Right ventricle myocardium superior (tissue), 1 donor: ENCODE measurements around the gene SPSB2. TPM values are rescaled to one million over a fixed set of nuclear protein-coding genes. Genes with fewer than 3 reads are reported as not detected.
"Not testable (repeated sequence)": the region's sequence is repeated elsewhere in the genome, so short reads cannot be mapped to it uniquely, and the experiment has no call there.

Experiments
- ATAC-seq: fragments of 200-7000 bp; cut with Tn5 transposase; one replicate; pipeline ENCODE4 v1.9.1; 2020; ENCODE audit warnings: mild to moderate bottlenecking; ENCODE audit not compliant: poor library complexity
- DNase-seq: peaks from one replicate; pipeline ENCODE4 v3.0.0-alpha.2; 2020
- intact Hi-C: fragments of 100-400 bp; cut with DNase I; formaldehyde crosslinking; loops from one replicate; pipeline ENCODE4 v1.11.2; 2022
- total RNA-seq: library from RNA; stranded (reverse); fragmentation: NEBNext Ultra II Directional; extraction: Animal tissue kit (Norgen Biotek cat#: 25700); gene quantifications from one replicate; pipeline ENCODE4 v1.2.1, GENCODE V29; 2021
- donor health status: DM: no; HTN: yes; CAD: no; lungs with severe emphysema.

SPSB2 gene
- total RNA-seq, 1 donor from 2014 or later, result 3.2 TPM

DNA sequence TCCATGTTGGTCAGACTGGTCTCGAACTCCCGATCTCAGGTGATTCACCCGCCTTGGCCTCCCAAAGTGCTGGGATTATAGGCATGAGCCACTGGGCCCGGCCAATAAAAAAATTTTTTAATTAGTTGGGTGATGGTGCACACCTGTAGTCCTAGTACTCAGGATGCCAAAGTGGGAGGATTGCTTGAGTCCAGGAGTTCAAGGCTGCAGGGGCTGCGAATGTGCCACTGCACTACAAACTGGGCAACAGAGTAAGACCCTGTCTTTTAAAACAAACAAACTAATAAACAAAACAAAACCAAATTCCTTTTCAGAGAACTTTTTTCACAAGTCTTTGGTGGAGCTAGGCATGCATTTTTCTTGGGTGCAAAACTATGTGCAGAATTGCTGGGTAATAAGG lies 10.1 kb upstream of the SPSB2 start:
- intact Hi-C loops, result no loop called here
- no peak for DNase-seq
- no peak for ATAC-seq

DNA sequence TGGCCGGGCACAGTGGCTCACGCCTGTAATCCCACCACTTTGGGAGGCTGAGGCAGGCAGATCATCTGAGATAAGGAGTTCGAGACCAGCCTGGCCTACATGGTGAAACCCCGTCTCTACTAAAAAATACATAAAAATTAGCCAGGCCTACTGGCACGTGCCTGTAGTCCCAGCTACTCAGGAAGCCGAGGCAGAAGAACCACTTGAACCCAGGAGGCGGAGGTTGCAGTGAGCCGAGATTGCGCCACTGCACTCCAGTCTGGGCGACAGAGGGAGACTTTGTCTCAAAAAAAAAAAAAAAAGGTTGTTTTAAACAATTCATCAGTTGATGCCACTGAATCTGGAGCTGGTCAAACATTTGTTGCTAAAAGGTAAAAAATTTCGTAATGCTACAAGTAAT lies 6.7 kb upstream of the SPSB2 start:
- intact Hi-C loops, DNase-seq, ATAC-seq: not testable (repeated sequence)

DNA sequence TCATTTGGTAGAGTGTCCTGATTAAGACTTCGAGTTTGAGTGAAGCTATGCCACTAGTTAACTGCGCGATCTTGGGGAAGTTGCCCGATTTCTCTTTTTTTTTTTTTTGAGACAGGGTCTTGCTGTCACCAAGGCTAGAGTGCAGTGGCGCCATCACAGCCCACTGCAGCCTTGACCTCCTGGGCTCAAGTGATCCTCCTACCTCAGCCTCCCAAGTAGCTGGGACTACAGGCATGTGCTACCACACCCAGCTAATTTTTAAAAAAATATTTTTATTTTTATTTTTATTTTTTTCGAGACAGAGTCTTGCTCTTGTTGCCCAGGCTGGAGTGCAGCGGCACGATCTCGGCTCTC lies 889 bp upstream of the SPSB2 start:
- DNase-seq, intact Hi-C loops: not testable (repeated sequence)

DNA sequence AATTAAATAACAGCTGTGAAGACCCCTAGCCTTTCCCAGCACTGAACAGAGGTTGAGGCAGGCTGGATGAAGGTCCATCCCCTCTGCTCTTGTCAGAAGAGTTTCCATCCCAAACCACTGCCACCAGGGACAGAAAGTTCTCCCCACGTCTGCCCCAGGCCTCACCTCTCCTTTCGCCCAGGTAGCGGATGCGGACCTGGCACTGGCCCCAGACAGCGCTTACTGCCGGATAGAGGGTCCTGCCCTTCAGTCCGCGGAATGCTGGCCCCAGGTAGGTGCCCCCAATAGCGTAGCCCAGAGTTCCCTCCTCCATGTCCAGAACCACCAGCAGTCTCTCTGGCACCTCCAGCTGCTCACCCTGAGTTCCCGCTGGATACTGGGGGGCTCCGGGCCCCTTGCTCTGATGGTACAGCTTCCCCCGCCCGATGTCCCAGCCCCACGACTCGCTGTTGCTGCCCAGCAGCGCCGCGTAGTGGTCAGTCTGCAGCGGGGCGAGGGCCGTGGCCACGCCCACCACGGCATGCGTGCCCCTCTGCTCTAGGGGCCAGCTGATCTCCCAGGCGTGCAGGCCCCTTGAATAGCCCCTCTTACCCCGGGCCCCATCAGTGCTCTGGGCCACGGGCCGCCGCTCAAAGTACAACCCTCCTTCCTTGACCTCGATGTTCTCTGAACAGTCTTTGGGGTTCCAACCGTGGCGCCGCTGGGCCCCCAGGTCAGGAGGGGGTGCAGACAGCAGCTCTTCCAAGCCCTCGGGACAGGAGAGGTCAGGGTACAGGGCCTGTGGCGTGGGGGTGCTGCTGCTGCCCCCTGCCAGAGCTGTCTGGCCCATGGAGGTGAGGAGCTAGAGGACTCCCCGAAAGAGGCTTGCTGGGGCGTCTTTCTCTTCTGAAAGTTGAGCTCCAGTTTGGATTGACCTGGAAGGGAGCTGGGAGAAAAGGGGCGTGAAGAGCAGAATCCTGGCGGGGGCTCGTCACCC lies 742 bp downstream of the SPSB2 start:
- DNase-seq (peak; percentile 92), ATAC-seq (peak; percentile 75)
- intact Hi-C loops, result no loop called here

More for the DNA sequence above, 889 bp upstream of the SPSB2 start:
- not testable (repeated sequence) for ATAC-seq

DNA sequence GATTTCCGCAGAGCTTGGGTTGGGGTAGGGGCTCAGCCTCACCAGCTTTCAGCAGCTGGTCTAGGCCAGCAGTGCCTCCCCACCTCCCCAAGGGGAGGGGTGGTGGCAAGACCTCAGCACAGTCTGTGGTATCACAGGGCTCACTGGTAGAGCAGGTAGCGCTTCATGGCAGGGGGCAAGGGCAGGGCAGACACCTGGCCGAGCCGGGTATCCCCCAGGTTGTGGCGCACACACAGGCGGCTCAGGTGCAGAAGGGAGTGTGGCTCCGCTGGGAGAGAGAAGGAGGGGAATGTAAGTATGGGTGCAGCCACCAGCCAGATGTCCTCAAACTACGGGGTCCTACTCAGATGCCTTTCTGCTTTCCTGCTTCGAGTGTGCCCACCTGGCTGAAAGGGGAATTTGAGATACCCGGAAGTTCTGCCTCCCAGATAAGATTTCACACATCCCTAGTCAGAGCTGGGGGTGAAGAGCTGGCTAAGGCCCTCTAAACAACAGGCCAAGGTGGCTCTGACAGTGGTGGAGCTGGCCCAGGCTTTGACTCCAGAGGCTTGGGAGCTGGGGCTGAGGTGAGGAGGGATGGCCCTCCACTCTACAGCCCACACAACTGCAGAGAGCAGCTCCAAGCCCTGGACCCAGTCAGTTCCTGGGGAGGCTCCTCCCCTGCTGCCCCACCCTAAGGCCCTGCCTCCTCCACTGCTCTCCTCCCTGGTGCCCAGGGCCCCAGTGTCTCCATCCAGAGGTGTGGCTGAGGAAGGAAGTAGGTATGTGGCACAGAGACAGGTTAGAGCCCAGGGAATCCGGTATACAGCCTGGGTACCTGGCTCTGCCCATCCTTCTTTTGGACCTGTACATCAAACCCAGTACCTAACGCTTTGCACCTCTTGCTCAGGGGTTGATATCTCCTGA lies 1.8 kb downstream of the SPSB2 start:
- no peak for ATAC-seq
- DNase-seq, result peak; percentile 49
- intact Hi-C loops, result no loop called here

DNA sequence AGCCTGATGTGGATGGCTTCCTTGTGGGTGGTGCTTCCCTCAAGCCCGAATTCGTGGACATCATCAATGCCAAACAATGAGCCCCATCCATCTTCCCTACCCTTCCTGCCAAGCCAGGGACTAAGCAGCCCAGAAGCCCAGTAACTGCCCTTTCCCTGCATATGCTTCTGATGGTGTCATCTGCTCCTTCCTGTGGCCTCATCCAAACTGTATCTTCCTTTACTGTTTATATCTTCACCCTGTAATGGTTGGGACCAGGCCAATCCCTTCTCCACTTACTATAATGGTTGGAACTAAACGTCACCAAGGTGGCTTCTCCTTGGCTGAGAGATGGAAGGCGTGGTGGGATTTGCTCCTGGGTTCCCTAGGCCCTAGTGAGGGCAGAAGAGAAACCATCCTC lies 2.8 kb downstream of the SPSB2 start:
- DNase-seq, intact Hi-C loops, ATAC-seq: not testable (repeated sequence)

DNA sequence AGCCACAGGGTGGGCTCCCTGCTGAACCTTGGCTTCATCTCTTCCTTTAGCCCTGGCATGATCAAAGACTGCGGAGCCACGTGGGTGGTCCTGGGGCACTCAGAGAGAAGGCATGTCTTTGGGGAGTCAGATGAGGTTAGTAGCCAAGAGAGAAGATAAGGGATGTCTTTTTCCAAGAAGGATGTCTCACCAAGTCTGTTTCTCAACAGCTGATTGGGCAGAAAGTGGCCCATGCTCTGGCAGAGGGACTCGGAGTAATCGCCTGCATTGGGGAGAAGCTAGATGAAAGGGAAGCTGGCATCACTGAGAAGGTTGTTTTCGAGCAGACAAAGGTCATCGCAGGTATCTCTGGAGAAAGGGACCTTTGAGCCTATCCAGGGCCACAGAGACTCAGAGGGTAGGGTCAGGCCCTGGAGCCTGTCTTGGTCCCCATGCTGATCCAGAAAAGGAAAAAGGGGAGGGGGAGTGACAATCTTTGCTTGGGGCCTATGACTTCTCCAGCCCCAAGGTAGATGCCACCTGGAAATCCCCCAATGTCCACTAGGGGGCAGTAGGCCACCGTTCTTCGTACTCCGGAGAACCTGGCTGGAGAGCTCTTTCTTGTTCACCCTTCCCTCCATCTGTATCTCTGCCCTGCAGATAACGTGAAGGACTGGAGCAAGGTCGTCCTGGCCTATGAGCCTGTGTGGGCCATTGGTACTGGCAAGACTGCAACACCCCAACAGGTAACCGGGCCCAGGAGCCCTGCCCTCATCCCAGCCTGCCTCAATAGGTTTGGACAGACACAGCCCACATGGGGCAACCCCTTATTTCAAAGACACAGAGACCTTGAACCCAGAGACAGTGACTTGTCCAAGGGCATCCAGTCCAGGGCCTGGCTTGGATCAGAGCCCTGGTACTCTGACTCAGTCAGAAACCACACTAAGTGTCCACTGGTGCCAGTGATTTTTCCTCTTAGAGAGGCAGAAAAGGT lies 3.8 kb downstream of the SPSB2 start:
- peak; percentile 78 for DNase-seq
- peak; percentile 4 for ATAC-seq
- intact Hi-C loops, result no loop called here

DNA sequence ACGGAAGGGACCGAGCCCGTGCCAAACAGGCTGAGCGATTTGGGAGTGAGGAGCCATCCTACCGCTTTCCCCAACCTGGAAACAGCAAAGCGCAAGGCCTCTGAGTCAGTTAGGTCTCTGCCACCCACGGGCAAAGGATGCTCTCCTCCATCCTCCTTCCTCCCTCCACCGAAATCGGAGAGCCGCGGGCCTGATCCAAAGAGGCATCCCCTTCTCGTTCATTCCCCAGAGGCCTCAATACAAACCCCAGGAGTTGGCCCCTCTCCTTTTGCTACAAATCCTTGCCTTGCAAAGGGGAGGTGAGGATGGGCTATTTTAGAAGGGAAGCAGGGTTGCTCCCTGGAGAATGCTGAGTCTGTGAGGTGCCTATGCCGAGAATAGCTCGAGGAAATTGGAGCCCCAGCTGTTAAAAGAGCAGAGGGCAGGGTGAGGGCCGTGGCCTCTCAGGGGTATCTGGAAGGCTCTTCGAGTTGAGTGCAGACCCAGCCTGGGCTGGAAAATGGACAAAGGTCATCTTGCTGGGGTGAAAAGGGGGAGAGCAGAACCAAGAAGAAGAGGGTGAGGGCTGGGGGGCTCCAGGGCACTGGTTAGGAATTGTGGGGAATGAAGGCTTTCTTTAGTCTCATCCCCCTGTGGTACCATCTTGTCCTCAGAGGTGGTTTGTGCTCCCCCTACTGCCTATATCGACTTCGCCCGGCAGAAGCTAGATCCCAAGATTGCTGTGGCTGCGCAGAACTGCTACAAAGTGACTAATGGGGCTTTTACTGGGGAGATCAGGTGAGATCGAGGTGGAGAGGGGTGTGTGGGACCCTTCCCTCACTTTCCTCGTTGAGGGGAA lies 4.7 kb downstream of the SPSB2 start:
- intact Hi-C loops, result no loop called here

DNA sequence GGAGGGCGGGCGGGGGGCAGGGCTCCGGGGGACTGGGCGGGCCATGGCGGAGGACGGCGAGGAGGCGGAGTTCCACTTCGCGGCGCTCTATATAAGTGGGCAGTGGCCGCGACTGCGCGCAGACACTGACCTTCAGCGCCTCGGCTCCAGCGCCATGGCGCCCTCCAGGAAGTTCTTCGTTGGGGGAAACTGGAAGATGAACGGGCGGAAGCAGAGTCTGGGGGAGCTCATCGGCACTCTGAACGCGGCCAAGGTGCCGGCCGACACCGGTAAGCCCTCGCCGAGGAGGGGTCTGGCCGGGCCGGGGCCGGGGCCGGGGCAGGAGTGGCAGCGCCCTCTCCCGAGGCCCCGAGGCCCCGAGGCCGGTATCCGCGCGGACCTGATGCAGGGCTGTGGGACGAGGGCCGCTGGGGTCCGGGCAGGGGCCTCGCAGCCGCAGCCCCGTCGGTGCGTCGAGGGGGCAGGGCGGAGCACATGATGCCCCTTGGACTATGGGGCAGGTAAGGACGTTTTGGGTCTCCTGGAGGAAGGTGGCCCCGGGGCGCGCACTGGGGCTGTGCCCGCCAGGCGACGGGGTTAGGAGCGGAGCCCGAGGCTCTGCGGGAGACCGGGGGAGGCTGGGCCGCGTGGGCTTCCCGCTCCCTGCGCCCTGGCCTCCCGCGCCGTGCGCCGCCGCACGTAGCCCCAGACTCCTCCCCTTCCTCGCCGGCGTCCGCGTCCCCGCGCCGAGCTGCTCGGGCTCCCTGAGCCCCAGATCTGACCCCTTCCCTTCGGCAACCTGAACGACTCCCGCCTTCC lies 5.5 kb downstream of the SPSB2 start, which contains the start of gene TPI1:
TSS of gene TPI1 (plus strand) at position 119 of the 798 bp plus-strand sequence. CDS start at position 155, 36 bp downstream.
- ATAC-seq, result peak; percentile 89
- intact Hi-C loops, result no loop called here
- DNase-seq, result peak; percentile 91

More for the DNA sequence above, 4.7 kb downstream of the SPSB2 start:
- ATAC-seq, result no peak
- DNase-seq, result no peak

DNA sequence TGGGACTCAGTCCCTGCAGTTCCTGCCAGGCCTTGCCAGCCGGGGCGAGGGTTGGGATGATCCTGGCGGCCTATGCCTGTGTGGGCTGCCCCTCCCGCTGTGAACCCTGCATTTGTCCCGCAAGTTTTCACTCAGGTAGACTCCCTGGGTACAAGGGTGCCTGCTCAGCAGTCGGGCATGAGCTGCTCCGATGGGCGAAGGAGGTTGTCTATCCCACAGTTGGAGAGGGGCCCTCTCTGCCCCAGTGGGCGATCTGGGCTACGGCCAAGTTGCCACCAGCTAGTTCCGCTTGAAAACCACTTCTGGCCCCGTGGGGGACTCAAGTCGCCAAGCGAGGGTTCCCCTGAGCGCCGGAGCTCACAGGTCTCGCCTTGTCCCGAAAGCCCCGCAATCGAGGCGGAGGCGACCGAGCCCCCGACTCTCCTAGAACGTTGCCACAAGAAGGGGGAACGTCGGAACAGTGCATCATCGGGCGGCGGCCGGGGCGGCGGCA lies 6.1 kb downstream of the SPSB2 start:
- ATAC-seq (peak; percentile 4), DNase-seq (no peak)
- intact Hi-C loops, result no loop called here

DNA sequence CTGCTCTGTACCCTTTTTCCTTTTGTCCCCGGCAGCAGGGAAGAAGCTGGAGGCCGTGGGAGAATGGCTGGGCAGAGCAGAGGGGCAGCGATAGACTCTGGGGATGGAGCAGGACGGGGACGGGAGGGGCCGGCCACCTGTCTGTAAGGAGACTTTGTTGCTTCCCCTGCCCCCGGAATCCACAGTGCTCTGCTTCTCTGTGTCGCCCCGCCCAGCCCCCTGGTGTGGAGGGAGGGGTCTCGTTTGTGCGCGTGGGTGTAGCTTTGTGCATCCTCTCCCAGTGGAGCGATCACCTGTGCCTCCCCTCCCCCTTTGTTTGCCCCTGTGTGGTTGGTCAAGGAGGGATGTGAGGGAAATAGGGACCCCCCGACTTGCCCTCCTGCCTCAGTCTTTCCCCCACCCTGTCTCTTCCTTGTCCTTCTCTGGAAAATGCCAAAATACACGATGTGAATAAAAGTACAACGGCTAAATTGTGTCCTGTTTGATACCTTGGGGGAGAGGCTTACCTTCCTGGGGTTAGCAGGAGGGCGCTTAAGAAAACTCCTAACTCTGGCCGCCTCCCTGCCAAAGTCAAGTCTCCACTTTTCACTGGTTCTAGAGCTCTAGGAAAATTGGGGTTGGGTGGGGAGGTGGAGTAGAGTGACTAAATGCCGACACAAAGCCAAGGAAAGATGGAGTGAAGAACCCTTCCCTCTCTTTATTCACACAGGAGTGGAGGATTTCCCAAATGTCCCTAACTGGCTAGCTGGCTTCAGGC lies 6.8 kb downstream of the SPSB2 start:
- intact Hi-C loops, result no loop called here
- ATAC-seq, result no peak
- no peak for DNase-seq

DNA sequence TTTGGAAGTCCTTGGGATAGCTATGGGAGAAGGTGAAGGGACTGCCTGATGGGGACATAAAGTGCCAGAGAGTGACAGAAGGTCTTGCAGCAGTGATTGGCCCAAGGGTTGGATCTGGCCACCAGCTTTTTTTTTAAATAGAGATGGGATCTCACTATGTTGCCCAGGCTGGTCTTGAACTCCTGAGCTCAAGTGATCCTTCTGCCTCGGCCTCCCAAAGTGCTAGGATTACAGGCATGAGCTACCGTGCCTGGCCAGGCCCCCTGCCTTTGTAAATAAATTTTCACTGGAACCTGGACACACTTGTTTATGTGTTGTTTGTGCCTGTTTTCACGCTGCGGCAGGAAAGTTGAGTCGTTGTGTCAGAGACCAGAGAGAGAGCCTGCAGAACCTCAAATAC lies 7.8 kb downstream of the SPSB2 start:
- ATAC-seq, DNase-seq, intact Hi-C loops: not testable (repeated sequence)

DNA sequence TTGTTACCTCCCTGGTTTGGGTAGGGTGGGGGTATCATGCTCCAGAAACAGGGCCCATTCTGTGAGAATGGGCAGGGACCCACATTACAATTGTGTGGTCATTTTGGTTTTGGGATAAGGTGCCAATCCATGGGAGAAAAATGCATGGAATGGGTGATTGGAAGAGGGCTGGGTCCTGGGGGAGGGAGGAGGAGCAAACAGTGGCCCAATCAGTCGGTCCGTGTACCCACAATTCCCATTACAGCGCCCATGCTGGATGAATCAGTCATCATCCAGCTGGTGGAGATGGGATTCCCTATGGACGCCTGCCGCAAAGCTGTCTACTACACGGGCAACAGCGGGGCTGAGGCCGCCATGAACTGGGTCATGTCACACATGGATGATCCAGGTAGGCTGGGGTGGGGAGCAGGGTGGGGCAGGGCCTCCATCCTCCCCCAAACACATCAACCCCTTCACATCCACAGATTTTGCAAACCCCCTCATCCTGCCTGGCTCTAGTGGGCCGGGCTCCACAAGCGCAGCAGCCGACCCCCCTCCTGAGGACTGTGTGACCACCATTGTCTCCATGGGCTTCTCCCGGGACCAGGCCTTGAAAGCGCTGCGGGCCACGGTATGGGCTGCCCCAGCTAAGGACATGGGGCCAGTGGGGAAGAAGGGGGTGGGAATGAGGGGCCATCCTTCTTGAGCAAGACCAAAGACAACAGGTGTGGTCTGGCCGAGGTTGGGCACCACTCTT lies 9.3 kb downstream of the SPSB2 start:
- intact Hi-C loops, result no loop called here
- ATAC-seq, result no peak
- no peak for DNase-seq

DNA sequence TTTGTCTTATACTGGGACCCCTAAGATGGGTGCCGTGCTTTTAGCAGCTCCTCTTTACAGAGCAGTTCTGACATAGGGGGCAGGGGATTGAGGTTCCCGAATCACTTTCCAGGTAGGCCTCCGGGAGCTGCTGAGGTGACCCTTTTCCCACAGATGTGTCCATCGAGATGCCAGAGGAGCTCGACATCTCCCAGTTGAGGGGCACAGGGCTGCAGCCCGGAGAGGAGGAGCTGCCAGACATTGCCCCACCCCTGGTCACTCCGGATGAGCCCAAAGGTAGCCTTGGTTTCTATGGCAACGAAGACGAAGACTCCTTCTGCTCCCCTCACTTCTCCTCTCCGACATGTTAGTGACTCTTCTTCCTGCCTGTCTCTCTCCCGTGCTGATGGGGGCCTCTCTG lies 10.1 kb downstream of the SPSB2 start:
- ATAC-seq, result no peak
- DNase-seq, result no peak
- intact Hi-C loops, result no loop called here

DNA sequence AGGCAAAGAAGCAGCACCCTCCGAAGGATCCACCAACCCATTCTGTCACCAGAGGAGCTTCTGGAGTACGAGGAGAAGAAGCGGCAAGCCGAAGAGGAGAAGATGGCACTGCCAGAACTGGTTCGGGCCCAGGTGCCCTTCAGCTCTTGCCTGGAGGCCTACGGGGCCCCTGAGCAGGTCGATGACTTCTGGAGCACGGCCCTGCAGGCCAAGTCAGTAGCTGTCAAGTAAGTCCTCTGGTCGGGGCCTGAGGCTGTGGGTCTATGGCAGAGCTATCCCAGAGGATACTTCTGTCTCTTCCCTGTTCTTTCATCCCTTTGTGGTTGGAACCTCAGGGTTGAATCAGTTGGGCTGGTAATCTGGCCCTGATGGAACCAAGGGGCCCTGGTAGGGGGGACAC lies 11.7 kb downstream of the SPSB2 start:
- intact Hi-C loops, result no loop called here
- no peak for ATAC-seq
- DNase-seq, result no peak
